Progenitor cell of endocrine pancreas (in vitro differentiated cells): ENCODE results near the gene RPS6KA3. TPM values are rescaled to one million over a fixed set of nuclear protein-coding genes. Genes with fewer than 3 reads are reported as not detected.

Experiments used
- DNase-seq: peaks from one replicate; pipeline ENCODE4 v3.0.0; 2021; ENCODE audit warnings: low spot score; ENCODE audit not compliant: unreplicated experiment
- H3K27ac Mint-ChIP-seq: 2 replicates; pipeline ENCODE4 v1.8.0; 2021; ENCODE audit warnings: mild to moderate bottlenecking, moderate library complexity, mixed read lengths
- H3K27me3 Mint-ChIP-seq: 2 replicates; pipeline ENCODE4 v1.8.0; 2021; ENCODE audit warnings: mixed read lengths
- H3K36me3 Mint-ChIP-seq: 2 replicates; pipeline ENCODE4 v1.8.0; 2022; ENCODE audit warnings: mixed read lengths; ENCODE audit not compliant: insufficient read depth
- H3K4me1 Mint-ChIP-seq: 2 replicates; pipeline ENCODE4 v1.8.0; 2021; ENCODE audit warnings: low read depth, mixed read lengths
- H3K4me3 Mint-ChIP-seq: 2 replicates; pipeline ENCODE4 v1.8.0; 2021; ENCODE audit warnings: low read depth, mild to moderate bottlenecking, moderate library complexity, mixed read lengths
- H3K9me3 Mint-ChIP-seq: 2 replicates; pipeline ENCODE4 v1.8.0; 2021; ENCODE audit warnings: low read depth, mixed read lengths
- CTCF ChIP-seq: fragments of 200-600 bp; sonication (generic); IDR thresholded peaks from one replicate; pipeline ENCODE4 v1.5.0; 2021; ENCODE audit warnings: antibody characterized with exemption, mild to moderate bottlenecking; ENCODE audit not compliant: unreplicated experiment
- total RNA-seq: library from RNA; stranded (reverse); gene quantifications from 2 replicates; pipeline ENCODE4 v1.2.1, GENCODE V29; 2021

RPS6KA3 gene
- total RNA-seq, 1 donor from 2014 or later: 60.8 TPM

GRCh38 chrX:20285511-20285910 lies 18.8 kb upstream of the RPS6KA3 start:
- TF ChIP-seq CTCF: no peak
- Mint-ChIP-seq H3K36me3 (no peaks in the 10 kb centered on the region), H3K27ac (no peak overlapping the region), H3K4me3 (no peak overlapping the region), H3K9me3 (peaks cover 53% of the 10 kb centered on the region), H3K27me3 (no peaks in the 10 kb centered on the region), H3K4me1 (peaks cover 1% of the 10 kb centered on the region)
- no peak for DNase-seq

DNA sequence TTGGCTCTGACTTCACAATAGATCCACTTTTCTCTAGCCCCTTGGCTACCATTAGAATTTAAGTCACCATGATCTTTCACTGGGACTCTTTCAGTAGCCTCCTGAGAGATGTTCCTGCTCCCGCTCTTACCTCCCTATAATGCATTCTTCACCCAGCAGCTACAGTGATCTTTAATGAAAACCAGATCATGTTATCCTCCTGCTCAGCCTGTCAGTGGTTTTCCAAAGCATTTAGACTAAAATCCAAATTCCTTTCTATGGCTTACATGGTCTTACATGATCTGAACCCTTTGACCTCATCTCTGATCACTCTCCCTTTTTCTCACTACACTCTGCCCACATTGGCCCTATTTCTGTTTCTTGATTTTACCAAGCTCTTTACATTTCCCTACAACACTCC lies 18.3 kb upstream of the RPS6KA3 start:
- Mint-ChIP-seq H3K4me1 (peaks cover 1% of the 10 kb centered on the region), H3K27me3 (no peaks in the 10 kb centered on the region), H3K27ac (no peak overlapping the region), H3K36me3 (no peaks in the 10 kb centered on the region), H3K4me3 (no peak overlapping the region), H3K9me3 (peaks cover 52% of the 10 kb centered on the region)
- no peak for TF ChIP-seq CTCF
- DNase-seq: no peak

DNA sequence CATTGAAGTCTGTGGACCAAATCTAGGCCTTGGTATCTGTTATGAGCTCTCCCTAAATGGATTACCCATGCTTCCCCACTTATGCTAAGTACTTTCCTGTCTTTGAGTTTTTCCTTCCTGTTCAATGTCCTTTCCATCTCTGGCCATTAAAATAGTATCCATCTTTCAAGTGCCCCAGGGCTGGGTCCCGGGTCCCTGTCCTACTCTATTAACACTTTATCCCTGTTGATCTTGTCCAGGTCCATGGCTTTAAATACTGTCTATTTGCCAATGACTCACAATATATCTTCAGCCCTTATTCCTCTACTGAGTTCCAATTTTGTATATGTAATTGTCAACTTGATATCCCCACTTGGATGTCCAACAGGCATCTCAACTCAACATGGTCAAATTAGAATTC lies 17.7 kb upstream of the RPS6KA3 start:
- no peak for DNase-seq
- H3K27me3 Mint-ChIP-seq: no peaks in the 10 kb centered on the region
- H3K36me3 Mint-ChIP-seq: no peaks in the 10 kb centered on the region
- H3K9me3 Mint-ChIP-seq: peaks cover 48% of the 10 kb centered on the region
- H3K27ac Mint-ChIP-seq: no peak overlapping the region
- H3K4me1 Mint-ChIP-seq: peaks cover 1% of the 10 kb centered on the region
- TF ChIP-seq CTCF: no peak
- H3K4me3 Mint-ChIP-seq: no peak overlapping the region

DNA sequence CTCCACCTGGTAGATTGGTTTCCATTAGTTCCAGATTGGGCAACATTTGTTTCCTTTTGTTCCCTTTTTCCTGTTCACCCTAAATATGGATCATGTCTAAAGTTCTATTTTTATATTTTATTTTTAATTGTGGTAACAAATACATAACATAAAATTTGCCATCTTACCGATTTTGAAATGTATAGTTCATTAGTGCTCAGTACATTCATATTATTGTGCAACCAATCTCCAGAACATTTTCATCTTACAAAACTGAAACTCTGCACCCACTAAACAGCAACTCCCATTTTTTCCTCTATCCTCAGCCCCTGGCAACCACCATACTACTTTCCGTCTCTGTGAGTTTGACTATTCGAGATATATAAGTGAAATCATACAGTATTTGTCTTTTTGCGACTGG lies 14.2 kb upstream of the RPS6KA3 start:
- H3K36me3 Mint-ChIP-seq: peaks cover 3% of the 10 kb centered on the region
- H3K27me3 Mint-ChIP-seq: no peaks in the 10 kb centered on the region
- DNase-seq: no peak
- peaks cover 56% of the 10 kb centered on the region for H3K9me3 Mint-ChIP-seq
- no peak overlapping the region for H3K27ac Mint-ChIP-seq
- H3K4me3 Mint-ChIP-seq: no peak overlapping the region
- no peak for TF ChIP-seq CTCF
- H3K4me1 Mint-ChIP-seq: peaks cover 1% of the 10 kb centered on the region

DNA sequence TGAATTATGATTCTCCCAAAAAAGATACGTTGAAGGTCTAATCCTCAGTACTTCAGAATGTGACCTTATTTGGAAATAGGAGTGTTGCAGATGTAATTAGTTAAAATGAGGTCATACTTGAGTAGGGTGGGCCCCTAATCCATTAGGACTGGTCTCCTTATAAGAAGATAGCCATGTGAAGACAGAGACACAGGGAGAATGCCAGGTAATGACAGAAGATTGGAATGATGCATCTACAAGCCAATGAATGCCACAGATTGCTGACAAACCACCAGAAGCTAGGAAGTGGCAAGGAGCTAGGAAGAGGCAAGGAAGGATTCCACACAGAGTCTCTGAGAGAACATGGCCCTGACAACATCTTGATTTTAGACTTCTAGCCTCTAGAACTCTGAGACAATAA lies 7.4 kb upstream of the RPS6KA3 start:
- Mint-ChIP-seq H3K36me3 (peaks cover 3% of the 10 kb centered on the region), H3K27me3 (no peaks in the 10 kb centered on the region), H3K4me3 (no peak overlapping the region), H3K4me1 (peaks cover 9% of the 10 kb centered on the region), H3K9me3 (peaks cover 44% of the 10 kb centered on the region), H3K27ac (no peak overlapping the region)
- no peak for DNase-seq
- TF ChIP-seq CTCF: no peak
